ENCODE results near the gene TGFB1I1. TPM values are rescaled to one million over a fixed set of nuclear protein-coding genes. Genes with fewer than 3 reads are reported as not detected.
"Not testable (repeated sequence)": the region's sequence is repeated elsewhere in the genome, so short reads cannot be mapped to it uniquely, and the experiment has no call there.

Gene TGFB1I1
- total RNA-seq, 2 donors from 2014 or later: 33.2 to 57.9 TPM

GRCh38 chr16:31445931-31446330, 26.0 kb upstream of the TGFB1I1 start:
- intact Hi-C loops (cut with DNase I): loop anchor here in 1 of 2 donors (10.0 kb wide), 1 partner anchor 461 kb away; the partner anchor contains the start of gene HSD3B7
- DNase-seq, ATAC-seq: not testable (repeated sequence)

GRCh38 chr16:31451201-31451600, 20.8 kb upstream of the TGFB1I1 start:
- intact Hi-C loops (cut with DNase I): loop anchor here in 1 of 2 donors (10.0 kb wide), 1 partner anchor 414 kb away; no protein-coding TSS in a partner anchor
- DNase-seq (no peak), ATAC-seq (no peak)

GRCh38 chr16:31451681-31452351, 20.1 kb upstream of the TGFB1I1 start:
- peak; percentile 66 for DNase-seq
- intact Hi-C loops (cut with DNase I): loop anchor here in 1 of 2 donors (10.0 kb wide), 1 partner anchor 413 kb away; no protein-coding TSS in a partner anchor
- ATAC-seq: peak; percentile 71 to 79

GRCh38 chr16:31452631-31453106, 19.3 kb upstream of the TGFB1I1 start:
- no peak for DNase-seq
- intact Hi-C loops (cut with DNase I): loop anchor here in 1 of 2 donors (10.0 kb wide), 1 partner anchor 412 kb away; no protein-coding TSS in a partner anchor
- peak; percentile 49 to 75 for ATAC-seq

- intact Hi-C loops (cut with DNase I): loop anchor here in 1 of 2 donors (10.0 kb wide), 1 partner anchor 411 kb away; no protein-coding TSS in a partner anchor
- DNase-seq (peak; percentile 62), ATAC-seq (peak; percentile 17 to 27)
These were observed 18.4 kb upstream of the TGFB1I1 start for GRCh38 chr16:31453255-31454204.

GRCh38 chr16:31455601-31456314, 16.2 kb upstream of the TGFB1I1 start:
- intact Hi-C loops (cut with DNase I): loop anchor here in 1 of 2 donors (10.0 kb wide), 1 partner anchor 409 kb away; no protein-coding TSS in a partner anchor
- ATAC-seq: no peak
- DNase-seq: no peak

- DNase-seq: no peak
- intact Hi-C loops (cut with DNase I): loop anchor here in 1 of 2 donors (10.0 kb wide), 1 partner anchor 408 kb away; no protein-coding TSS in a partner anchor
- ATAC-seq: no peak
These were observed 15.0 kb upstream of the TGFB1I1 start for GRCh38 chr16:31456988-31457360.

- intact Hi-C loops (cut with DNase I): loop anchor here in 1 of 2 donors (10.0 kb wide), 1 partner anchor 407 kb away; no protein-coding TSS in a partner anchor
- ATAC-seq (peak; percentile 2 to 4), DNase-seq (peak; percentile 75)
These were observed 13.7 kb upstream of the TGFB1I1 start for GRCh38 chr16:31458073-31458843.

GRCh38 chr16:31458844-31459686, 12.9 kb upstream of the TGFB1I1 start, which contains the start of gene ARMC5:
Gene ARMC5 (plus strand): TSS chr16:31459501. CDS start chr16:31459525, 24 bp downstream.
- intact Hi-C loops (cut with DNase I): loop anchor here in 1 of 2 donors (10.0 kb wide), 1 partner anchor 406 kb away; no protein-coding TSS in a partner anchor
- peak; percentile 98 for DNase-seq
- peak; percentile 91 for ATAC-seq

GRCh38 chr16:31459687-31460581, 12.0 kb upstream of the TGFB1I1 start:
- ATAC-seq (peak; percentile 91), DNase-seq (peak; percentile 100)
- intact Hi-C loops (cut with DNase I): loop anchor here in 1 of 2 donors (10.0 kb wide), 1 partner anchor 405 kb away; no protein-coding TSS in a partner anchor

GRCh38 chr16:31460582-31461002, 11.4 kb upstream of the TGFB1I1 start:
- no peak for DNase-seq
- no peak for ATAC-seq
- intact Hi-C loops (cut with DNase I): no loop called here

- ATAC-seq (no peak), DNase-seq (no peak)
- intact Hi-C loops (cut with DNase I): no loop called here
These were observed 10.6 kb upstream of the TGFB1I1 start for GRCh38 chr16:31461201-31461920.

GRCh38 chr16:31461921-31462804, 9.8 kb upstream of the TGFB1I1 start:
- no peak for DNase-seq
- ATAC-seq: no peak
- intact Hi-C loops (cut with DNase I): no loop called here

- no peak for DNase-seq
- no peak for ATAC-seq
- intact Hi-C loops (cut with DNase I): no loop called here
These were observed 7.6 kb upstream of the TGFB1I1 start for GRCh38 chr16:31464348-31464769.
